Measurements from ENCODE around the gene OR2V2.
"Not testable (repeated sequence)": the region's sequence is repeated elsewhere in the genome, so short reads cannot be mapped to it uniquely, and the experiment has no call there.

Gene OR2V2, protein sequence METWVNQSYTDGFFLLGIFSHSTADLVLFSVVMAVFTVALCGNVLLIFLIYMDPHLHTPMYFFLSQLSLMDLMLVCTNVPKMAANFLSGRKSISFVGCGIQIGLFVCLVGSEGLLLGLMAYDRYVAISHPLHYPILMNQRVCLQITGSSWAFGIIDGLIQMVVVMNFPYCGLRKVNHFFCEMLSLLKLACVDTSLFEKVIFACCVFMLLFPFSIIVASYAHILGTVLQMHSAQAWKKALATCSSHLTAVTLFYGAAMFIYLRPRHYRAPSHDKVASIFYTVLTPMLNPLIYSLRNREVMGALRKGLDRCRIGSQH

DNA sequence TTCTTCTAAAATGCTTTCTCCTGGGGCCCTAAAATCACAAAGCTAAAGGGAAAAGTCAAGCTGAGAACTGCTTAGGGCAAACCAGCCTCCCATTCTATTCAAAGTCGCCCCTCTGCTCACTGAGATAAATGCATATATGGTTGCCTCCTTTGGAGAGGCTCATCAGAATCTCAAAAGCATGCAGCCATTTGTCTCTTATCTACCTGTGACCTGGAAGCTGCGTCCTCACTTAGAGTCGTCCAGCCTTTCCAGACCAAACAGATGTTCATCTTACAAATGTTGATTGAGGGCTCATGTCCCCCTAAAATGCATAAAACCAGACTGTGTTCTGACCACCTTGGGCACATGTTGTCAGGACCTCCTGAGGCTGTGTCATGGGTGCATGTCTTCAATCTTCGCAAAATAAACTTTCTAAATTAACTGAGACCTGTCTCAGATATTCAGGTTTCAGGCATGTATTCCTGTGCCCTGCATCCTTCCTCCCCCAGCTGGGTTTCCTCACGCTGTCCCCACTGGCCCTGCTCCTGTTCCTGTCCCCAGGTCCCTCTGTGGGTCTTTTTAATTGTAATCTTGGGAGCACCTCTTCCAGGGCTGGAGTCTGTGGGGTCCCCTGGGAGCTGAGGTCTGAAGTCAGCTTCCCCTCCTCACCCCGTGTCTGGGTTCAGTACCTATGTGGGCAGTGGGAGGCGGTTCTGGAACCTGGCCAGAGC lies at the start of gene OR2V2:
Gene OR2V2, plus strand, starts transcription at position 660 of the 710 bp plus-strand sequence. CDS start 7,357 bp downstream, outside the sequence.
- not testable (repeated sequence) for DNase-seq

DNA sequence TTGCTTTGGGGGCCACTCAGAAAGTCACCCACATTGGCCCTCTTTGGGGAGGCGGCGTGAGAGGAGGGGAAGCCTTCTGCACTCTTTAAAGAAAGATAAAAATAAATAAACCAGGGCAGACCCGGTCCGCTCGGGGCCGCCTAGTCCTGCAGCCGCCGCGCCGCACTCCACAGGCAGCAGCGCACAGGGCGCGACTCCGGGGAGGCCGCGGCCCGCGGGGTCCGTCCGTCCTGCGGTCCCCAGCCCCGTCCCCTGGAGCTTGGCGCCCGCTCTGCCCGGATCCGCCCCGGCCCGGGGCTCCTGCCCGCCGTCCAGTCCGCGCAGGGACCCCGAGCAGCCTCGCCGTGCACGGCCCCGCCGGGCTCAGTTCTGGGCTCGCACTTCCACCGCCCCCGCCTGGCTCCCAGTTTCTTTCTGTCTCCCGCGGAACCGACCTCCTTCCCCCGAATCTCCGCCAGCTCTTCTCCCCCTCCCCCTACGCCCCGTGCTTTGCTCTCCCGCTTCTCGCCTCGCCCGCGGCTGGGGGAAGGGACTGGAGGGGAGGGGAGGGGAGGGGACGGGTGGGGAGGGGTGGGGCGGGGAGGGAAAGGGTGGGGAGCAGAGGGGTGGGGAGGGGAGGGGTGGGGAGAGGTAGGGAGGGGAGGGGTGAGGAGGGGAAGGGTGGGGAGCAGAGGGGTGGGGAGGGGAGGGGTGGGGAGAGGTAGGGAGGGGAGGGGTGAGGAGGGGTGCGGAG lies 49.5 kb upstream of the OR2V2 start:
- not testable (repeated sequence) for DNase-seq

DNA sequence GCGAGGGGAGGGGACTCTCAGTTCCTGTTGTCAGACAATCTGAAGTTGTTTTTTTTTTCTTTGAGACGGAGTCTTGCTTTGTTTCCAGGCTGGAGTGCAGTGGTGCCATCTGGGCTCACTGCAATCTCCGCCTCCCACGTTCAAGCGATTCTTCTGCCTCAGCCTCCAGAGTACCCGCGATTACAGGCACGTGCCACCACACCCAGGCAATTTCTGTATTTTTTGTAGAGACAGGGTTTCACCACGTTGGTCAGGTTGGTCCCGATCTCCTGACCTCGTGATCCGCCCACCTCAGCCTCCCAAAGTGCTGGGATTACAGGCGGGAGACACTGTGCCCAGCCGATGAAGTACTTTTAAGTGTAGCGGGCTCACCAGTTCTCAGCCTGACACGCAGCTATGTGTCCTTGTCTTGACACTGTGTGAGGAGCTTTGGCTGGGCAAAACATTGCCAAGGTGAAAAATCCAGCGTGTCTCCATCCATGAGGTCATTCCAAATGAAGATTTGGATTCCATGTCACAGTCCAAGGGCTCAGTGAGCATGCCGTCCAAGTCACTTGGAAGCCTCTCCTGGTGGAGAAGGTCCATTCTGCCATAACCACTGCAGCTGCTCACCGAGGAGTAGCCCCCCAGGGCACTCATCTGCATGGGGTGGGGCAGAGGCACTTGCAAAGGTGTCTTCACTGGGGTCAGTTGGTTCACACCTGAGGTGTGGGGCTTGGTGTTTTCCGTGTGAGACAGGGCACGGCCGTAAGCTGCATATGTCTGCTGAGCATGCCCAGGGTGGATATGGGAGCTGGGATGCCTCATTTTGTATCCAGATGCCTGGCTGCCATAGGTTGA lies 48.4 kb upstream of the OR2V2 start:
- no peak for DNase-seq

DNA sequence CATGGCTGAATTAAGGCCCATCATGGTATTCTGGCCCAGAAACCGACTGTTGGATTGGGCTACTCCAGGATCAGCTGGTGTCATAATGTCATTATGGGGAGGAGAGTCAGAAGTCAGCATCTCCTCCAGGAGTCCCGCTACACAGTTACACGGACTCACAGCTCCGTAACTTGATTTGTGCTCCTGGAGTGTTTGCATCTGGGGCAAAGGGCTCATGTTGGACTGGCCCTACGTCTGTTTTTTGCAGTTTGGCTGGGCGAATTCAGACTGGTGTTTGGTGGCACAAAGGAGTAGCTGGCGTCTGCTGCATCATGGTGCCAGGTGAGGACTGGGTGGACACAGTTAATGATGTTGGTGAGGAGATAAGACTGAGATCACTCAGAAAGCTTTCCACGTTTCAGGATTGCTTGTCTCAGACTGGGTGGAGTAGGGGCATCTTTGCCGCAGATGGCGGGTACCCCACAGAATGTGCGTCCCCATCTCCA lies 47.7 kb upstream of the OR2V2 start:
- no peak for DNase-seq

DNA sequence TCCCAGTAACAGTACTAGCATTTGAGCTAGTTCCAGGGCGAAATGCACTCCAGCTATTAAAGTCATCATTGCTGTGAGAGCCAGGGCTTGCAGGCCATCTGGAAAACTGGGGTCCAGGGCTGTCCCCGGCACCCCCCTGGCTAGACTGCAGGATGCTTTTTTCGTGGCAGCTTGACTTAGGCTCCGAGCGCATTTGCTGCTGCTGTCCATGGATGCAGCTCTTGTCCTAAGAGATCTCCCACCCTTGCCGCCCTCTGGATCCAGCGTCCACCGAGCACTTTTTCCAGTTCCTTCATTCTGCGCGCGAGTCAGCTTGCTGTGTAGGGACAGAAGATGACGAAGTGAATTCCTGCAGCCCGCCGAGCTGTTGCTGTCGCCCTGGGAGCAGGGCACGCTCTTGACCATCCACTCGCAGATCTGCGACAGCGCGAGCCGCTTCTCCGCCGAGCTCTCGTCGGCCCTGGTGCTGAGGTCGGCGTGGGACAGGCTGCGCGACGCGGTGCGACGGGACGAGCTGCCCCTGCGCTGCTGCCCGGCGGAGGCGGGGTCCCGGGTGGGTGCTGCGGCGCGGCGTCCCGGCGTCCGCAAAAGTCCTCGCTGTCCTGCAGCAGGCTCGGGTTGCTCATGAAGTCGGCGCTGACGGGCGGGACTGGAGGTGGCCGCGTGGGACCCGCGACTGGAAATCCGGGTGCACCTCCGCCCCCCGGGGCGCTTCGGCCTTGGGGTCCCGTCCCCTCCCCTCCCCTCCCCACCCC lies 47.1 kb upstream of the OR2V2 start:
- DNase-seq: no peak

DNA sequence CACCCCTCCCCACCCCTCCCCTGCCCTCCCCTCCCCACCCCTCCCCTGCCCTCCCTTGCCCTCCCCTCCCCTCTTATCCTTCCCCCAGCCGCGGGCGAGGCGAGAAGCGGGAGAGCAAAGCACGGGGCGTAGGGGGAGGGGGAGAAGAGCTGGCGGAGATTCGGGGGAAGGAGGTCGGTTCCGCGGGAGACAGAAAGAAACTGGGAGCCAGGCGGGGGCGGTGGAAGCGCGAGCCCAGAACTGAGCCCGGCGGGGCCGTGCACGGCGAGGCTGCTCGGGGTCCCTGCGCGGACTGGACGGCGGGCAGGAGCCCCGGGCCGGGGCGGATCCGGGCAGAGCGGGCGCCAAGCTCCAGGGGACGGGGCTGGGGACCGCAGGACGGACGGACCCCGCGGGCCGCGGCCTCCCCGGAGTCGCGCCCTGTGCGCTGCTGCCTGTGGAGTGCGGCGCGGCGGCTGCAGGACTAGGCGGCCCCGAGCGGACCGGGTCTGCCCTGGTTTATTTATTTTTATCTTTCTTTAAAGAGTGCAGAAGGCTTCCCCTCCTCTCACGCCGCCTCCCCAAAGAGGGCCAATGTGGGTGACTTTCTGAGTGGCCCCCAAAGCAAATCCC lies 46.2 kb upstream of the OR2V2 start:
- DNase-seq: not testable (repeated sequence)

DNA sequence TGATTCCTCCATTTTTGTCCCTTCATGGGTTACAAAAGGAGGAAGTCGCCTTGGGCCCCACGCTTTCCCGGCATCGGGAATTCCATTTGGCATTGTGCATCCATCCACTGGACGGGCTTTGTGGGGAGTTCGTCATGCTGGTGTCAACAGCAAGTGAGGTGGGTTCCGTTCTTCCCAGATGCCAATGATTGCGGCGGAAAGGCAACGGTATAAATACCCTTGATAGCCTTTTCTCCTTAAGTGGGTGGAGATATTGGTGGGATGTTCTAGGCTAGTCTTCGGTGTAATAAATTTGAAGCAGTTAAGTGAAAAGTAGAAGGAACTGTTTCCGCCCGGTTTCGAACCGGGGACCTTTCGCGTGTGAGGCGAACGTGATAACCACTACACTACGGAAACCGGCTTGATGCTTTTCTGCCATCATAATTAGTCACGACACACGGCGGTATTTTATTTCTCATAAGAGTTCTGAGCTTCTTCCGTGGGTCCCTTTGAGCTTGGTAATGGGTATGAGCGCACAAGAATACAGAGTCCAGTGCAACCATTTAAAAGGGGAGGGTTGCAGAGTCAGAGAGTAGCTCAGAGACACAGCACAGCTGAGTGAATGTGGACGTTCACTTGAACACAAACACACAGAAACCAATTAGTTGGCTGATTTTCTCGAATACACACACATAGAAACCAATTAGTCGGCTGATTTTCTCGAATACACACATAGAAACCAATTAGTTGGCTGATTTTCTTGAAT lies 45.3 kb upstream of the OR2V2 start:
- DNase-seq: not testable (repeated sequence)

DNA sequence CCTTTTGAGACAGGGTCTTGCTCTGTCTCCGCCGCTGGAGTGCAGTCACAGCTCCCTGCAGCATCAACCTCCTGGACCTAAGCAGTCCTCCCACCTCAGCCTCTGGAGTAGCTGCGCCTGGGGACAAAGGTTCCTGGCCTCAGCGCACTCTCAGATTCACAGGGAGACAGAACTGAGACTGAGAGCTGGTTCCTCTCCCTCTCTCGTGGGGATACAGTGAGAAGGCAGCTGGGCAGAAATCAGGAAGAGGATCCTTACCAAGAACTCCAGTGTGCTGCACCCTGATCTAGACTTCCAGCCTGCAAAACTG lies 43.2 kb upstream of the OR2V2 start:
- DNase-seq: not testable (repeated sequence)

DNA sequence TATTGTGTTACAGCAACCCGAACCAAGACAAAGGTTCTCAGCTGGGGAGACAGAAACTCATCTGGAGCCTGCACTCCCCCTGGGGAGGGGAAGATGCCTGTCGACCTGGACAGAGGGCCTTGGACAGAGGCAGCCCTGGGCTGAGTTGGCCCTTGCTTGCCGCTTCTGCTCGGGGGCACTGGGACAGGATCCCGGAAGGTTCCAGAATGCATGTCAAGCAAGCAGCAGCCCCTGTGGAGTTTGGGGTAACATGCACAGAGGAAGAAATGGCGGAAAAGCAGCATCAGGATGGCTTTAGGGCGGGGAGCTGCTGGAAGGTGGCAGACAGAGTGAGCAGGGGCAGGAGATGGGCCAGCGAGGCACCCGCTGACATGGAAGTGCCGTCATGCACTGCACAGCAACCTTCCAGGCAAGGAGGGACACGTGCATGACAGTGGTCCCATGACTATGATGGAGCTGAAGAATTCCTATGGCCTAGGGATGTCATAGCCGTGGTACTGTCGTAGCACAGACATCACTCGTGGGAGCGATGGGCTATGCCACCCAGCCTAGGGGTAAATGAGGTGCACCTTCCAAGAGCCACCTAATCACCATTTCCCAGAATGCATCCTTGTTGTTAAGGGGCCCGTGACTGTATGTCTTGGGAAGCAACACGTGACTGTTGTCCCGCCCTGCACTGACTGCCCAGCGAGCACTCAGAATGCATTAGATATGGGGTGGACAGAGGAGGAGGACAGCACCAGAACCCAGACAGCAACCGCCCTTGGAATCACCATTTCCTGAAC lies 42.6 kb upstream of the OR2V2 start:
- DNase-seq: not testable (repeated sequence)

DNA sequence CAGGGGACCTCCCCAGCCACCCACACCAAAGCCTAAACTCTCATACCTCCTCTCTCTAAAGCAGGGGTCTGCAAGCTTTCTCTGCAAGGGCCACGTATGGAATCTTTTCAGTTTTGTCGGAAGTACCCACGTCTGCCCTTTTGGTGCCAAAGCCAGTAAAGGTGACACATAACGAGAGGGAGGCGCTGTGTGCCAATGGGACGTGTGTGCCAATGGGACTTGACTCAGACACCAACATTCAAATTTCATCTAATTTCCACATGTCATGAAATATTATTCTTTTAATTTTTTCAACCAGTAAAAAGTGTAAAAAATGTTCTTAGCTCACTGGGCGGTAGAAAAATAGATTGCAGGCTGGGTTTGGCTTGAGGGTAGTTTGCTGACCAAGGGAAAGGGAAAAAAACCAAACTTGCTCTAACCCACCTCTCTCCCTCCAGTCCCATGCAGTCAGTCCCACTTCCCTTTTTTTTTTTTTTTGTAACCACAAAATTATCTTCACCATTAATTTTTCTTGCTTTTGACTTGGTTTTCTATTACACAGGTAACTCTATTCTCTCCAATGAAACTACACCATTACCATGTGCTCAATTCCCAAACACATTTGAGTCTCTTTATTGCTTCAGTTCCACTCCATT lies 41.9 kb upstream of the OR2V2 start:
- DNase-seq: no peak

DNA sequence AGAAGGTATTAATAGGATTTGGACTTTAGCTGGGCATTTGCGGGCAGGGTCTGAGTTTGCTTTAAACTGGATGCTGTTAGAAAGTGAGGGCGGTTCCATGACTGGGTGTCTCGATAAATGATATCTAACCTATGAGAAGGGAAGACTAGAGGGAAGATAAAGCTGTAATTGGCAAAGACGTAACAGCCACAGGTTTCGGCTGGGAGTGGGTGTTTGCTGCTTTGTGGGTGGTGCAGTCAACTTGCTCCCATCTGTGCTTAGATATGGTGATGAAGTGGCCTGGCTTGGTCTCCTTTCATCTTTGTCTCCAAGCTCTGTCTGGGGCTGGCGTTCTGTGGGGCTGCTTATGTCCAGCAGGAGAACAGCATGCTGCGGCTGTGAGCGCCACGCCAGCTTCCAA lies 39.7 kb upstream of the OR2V2 start:
- no peak for DNase-seq

DNA sequence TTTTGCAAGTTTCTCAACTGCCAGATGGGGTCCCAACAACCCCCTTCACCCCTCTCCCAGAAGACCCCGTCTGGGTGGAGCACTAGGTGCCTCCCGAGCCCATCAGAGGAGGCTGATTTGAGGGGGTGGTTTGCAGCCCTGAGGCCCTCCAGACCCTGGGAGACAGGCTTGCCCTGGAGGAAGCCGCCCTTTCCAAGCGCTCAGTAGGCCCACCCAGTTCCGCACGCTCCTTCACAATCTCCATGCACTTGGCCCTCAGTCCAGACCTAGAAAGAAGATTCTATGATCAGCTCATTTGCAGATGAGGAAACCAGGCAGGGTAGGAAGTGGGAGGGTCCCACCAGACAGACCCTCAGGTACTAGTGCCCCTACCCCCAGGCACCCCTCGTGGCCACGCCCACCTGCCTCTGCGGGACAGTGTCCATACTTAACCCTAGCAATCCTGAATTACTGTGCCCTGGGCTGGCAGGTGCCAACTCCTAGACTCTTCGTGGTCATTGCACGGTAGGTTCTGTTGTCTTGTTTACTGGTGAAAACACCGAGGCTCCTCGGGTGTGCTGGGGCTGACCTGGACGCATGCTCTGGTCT lies 38.7 kb upstream of the OR2V2 start:
- DNase-seq: no peak

DNA sequence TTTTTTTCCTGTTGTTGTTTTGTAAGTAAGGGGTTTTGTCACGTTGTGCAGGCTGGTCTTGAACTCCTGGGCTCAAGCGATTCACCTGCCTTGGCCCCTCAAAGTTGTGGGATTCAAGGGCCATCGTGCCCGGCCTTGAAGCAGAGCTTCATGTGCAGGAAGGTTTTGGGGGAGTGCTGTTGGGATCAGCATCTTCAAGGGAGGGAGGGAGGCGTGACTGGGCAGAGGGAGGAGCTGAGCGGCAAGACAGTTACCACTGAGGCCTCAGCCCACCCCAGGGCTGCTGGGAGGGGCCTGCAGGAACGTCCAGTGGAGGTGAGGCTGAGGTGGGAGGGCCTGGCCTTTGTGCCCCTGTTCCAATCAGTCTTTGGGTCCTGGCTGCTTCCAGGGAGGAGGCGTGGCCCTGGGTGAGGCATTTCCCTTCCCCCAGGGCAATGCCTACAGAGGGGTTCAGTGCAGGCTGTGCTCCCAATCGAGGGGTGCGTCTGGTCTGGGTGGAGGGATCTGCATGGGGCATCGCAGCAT lies 37.8 kb upstream of the OR2V2 start:
- no peak for DNase-seq

DNA sequence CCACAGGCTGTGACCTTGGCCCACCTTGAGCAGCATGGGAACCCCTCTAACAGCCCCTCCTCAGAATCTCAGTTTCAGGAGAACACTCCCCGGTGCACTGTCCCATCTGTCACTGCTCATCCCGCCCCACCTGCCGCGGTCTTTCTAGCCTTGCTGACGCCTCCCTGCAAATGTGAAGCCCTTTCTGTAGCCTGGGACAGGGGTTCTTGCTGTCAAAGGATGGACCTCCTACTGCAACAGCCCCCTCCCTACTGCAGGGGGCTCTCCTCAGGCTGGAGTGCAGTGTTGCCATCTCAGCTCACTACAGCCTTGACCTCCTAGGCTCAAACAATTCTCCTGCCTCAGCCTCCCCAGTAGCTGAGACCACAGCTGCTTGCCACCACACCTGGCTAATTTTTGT lies 36.4 kb upstream of the OR2V2 start:
- DNase-seq: no peak

DNA sequence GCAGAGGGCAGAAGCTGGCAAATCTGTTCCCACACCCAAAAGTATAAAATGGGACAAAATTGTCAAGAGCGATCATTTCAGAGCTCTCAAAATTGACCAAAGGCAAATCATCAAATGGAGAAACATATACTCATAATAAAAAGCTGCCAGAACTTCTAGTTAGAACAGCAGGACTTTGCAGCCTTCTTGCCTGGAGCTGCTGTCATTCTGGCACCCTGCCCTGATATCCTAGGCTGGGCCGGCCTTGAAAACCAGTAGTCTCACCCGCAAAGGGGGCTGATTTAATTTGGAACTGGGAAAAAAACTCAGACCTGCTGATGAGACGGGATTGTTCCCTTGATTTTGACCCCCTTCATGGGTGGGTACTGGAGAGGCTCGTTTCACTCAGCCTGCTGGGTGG lies 34.9 kb upstream of the OR2V2 start:
- no peak for DNase-seq

DNA sequence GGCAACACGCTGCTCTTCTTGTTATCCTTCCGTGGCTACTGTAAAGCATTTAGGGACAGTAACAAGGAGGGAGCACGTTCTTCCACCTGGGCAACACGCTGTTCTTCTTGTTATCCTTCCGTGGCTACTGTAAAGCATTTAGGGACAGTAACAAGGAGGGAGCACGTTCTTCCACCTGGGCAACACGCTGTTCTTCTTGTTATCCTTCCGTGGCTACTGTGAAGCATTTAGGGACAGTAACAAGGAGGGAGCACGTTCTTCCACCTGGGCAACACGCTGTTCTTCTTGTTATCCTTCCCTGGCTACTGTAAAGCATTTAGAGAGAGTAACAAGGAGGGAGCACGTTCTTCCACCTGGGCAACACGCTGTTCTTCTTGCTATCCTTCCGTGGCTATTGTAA lies 33.8 kb upstream of the OR2V2 start:
- DNase-seq: not testable (repeated sequence)

DNA sequence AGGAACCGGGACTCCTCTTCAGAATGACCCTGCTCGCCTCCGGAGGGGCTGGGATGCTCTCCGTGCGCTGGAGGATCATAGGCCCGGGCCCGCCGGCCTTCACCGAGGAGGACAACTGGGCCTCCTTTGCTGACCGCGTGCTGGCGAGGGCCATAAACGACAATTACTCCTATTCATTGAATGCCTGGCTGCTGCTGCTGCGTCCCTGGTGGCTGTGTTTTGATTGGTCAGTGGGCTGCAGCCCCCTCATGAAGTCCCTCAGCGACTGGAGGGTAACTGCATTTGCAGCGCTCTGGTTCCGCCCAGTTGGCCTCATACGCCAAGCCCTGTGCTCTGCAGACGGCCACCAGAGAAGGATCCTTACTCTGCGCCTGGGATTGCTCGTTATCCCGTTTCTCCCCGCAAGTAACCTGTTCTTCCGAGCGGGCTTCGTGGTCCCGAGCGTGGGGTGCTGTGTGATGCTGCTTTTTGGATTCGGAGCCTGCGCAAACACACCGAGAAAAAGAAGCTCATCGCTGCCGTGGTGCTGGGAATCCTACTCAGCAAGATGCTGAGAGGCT lies 33.0 kb upstream of the OR2V2 start:
- DNase-seq: no peak
